Measurements from ENCODE around the gene DCAF15.
A peak's percentile ranks its signal among the peaks of the same experiment; 100 is the strongest.
"Not testable (repeated sequence)": the region's sequence is repeated elsewhere in the genome, so short reads cannot be mapped to it uniquely, and the experiment has no call there.

The DCAF15 gene

DNA sequence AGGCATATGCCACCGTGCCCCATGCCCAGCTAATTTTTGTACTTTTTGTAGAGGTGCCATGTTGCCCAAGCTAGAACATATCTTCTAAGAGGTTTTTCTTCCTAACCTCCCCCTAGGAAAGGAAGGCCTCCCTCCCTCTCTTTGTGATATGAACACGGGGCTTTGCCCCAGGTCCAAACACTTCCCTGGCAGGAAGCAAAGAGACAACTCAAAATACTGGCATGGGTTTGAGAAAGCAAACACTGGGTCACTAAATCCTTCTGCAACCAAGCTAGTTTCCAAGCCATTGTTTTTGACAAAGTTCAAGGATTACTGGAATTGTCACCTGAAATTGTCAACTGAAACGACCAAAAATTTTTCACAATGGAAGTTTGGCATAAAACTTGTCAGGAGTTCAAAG is 37.5 kb upstream of the DCAF15 start:
- Histone ChIP-seq H3K4me2 (no peak overlapping the region), H3K9ac (no peak overlapping the region), H3K27me3 (no peaks in the 10 kb centered on the region), H3K4me3 (no peak overlapping the region), H4K20me1 (no peaks in the 10 kb centered on the region; a peak in 1 of 22 replicates), H3K27ac (no peak overlapping the region), H3K9me3 (replicated peaks in 1 of 11) (no peaks in the 10 kb centered on the region), H3K36me3 (peaks cover 82 to 99% (median 94%) of the 10 kb centered on the region in 11 experiments), H3K4me1 (peaks cover 0 to 15% (median 8%) of the 10 kb centered on the region in 10 experiments; a peak in 12 of 20 replicates)
- no peak for TF ChIP-seq Cebpa-rat (IDR thresholded peaks at IDR 0.05)

DNA sequence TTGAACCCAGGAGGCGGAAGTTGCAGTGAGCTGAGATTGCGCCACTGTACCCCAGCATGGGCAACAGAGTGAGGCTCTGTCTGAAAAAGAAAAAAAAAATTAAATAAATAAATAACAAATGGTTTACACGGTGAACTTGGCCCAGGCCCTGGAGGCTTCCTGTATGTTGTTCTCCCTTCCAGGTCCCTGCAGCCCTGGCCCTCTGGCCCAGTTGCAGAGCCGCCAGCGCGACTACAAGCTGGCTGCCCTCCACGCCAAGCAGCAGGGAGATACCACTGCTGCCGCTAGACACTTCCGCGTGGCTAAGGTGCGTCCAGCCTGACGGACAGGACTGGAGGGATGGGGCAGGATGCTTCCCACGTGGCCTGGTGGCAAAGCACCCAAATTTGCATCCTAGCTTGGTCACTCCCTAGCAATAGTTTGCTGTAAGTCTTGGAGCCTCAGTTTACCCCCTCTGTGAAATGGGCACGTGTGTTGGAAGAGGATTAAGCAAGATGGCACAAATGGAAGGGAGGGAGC is 34.4 kb upstream of the DCAF15 start:
- peaks cover 7 to 16% (median 11%) of the 10 kb centered on the region in 11 experiments; a peak in 21 of 22 replicates for H3K9me3 ChIP-seq (replicated peaks in 1 of 11)
- no peaks in the 10 kb centered on the region; a peak in 1 of 22 replicates for H4K20me1 ChIP-seq
- H3K36me3 ChIP-seq, result peaks cover 91 to 100% (median 97%) of the 10 kb centered on the region in 11 experiments
- H3K9ac ChIP-seq, result no peak overlapping the region
- no peak overlapping the region for H3K4me2 ChIP-seq
- no peak overlapping the region for H3K27ac ChIP-seq
- H3K4me1 ChIP-seq, result no peaks in the 10 kb centered on the region
- H3K4me3 ChIP-seq, result no peak overlapping the region
- no peak for TF ChIP-seq Cebpa-rat (IDR thresholded peaks at IDR 0.05)
- H3K27me3 ChIP-seq, result no peaks in the 10 kb centered on the region

- Histone ChIP-seq H3K4me2 (no peak overlapping the region), H3K9ac (no peak overlapping the region), H3K27me3 (no peaks in the 10 kb centered on the region), H3K36me3 (peaks cover 91 to 100% (median 97%) of the 10 kb centered on the region in 11 experiments), H3K4me1 (no peaks in the 10 kb centered on the region), H3K4me3 (no peak overlapping the region), H3K27ac (no peak overlapping the region), H4K20me1 (no peaks in the 10 kb centered on the region; a peak in 1 of 22 replicates), H3K9me3 (replicated peaks in 1 of 11) (peaks cover 7 to 16% (median 11%) of the 10 kb centered on the region in 11 experiments; a peak in 21 of 22 replicates)
- no peak for TF ChIP-seq Cebpa-rat (IDR thresholded peaks at IDR 0.05)
These were observed 33.4 kb upstream of the DCAF15 start for GRCh38 chr19:13918726-13919411.

GRCh38 chr19:13920524-13920923 is 31.8 kb upstream of the DCAF15 start:
- no peak overlapping the region for H3K4me2 ChIP-seq
- TF ChIP-seq Cebpa-rat (IDR thresholded peaks at IDR 0.05), result no peak
- H3K27me3 ChIP-seq, result no peaks in the 10 kb centered on the region
- no peaks in the 10 kb centered on the region for H3K4me1 ChIP-seq
- H3K36me3 ChIP-seq, result peaks cover 90 to 100% (median 96%) of the 10 kb centered on the region in 11 experiments
- no peak overlapping the region for H3K27ac ChIP-seq
- no peaks in the 10 kb centered on the region; a peak in 1 of 22 replicates for H4K20me1 ChIP-seq
- no peak overlapping the region for H3K9ac ChIP-seq
- peaks cover 7 to 16% (median 11%) of the 10 kb centered on the region in 11 experiments; a peak in 21 of 22 replicates for H3K9me3 ChIP-seq (replicated peaks in 1 of 11)
- no peak overlapping the region for H3K4me3 ChIP-seq

DNA sequence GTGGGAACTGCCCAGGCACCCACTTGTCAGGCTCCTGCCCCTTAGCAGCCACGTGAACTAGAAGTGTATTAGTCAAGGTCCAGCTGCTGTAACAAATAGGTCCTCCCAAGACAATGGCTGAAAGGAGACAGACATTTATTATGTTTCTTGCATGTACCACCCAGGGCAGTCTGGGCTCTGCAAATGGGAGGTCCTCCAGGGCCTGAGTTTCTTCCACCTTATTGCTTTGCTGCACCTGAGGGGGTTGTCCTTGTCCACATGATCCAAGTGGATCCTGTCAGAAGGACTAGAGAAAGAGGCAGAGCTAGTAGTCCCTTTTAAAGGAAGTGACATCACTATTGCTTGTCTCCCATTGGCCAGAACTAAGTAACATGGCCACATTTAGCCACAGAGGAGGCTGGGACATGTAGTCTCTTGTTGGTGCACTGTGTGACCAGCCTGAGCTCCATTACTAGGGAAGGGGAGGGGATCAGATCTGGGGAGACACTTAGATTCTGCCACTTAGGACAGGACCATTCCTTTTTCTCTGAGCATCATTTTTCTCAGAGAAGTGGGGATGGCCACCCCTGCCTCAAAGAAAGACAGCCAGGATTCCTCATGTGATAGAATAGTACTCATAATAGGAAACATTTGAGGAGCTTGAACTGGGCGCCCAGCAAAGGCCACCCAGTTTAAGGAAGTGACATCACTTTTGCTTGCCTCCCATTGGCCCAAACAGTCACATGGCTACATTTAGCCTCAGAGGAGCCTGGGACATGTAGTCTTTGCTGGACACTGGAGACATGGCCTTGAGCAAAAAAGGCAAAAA is 31.2 kb upstream of the DCAF15 start:
- Histone ChIP-seq H3K4me1 (peaks cover 0 to 2% (median under 1%) of the 10 kb centered on the region in 10 experiments; a peak in 8 of 20 replicates), H4K20me1 (no peaks in the 10 kb centered on the region; a peak in 1 of 22 replicates), H3K36me3 (peaks cover 87 to 97% (median 93%) of the 10 kb centered on the region in 11 experiments), H3K9me3 (replicated peaks in 1 of 11) (peaks cover 7 to 16% (median 11%) of the 10 kb centered on the region in 11 experiments; a peak in 21 of 22 replicates), H3K4me2 (no peak overlapping the region), H3K27ac (peak overlapping the region in 1 of 11 experiments; percentile 5; a peak in 1 of 22 replicates), H3K4me3 (no peak overlapping the region), H3K27me3 (no peaks in the 10 kb centered on the region), H3K9ac (no peak overlapping the region)
- TF ChIP-seq Cebpa-rat (IDR thresholded peaks at IDR 0.05), result no peak

GRCh38 chr19:13922118-13922517 is 30.2 kb upstream of the DCAF15 start:
- not testable (repeated sequence) for H4K20me1 ChIP-seq, H3K4me2 ChIP-seq, H3K27ac ChIP-seq, H3K27me3 ChIP-seq, H3K4me3 ChIP-seq, H3K9ac ChIP-seq
- peaks cover 7 to 16% (median 11%) of the 10 kb centered on the region in 11 experiments; a peak in 21 of 22 replicates for H3K9me3 ChIP-seq (replicated peaks in 1 of 11)
- peaks cover 0 to 12% (median 5%) of the 10 kb centered on the region in 10 experiments; a peak in 9 of 20 replicates for H3K4me1 ChIP-seq
- H3K36me3 ChIP-seq, result peaks cover 89 to 97% (median 94%) of the 10 kb centered on the region in 11 experiments

GRCh38 chr19:13923194-13923987 is 28.9 kb upstream of the DCAF15 start:
- Histone ChIP-seq H3K9ac (no peak overlapping the region), H3K36me3 (peaks cover 91 to 96% (median 94%) of the 10 kb centered on the region in 11 experiments), H3K4me2 (no peak overlapping the region), H3K9me3 (replicated peaks in 1 of 11) (peaks cover 7 to 16% (median 11%) of the 10 kb centered on the region in 11 experiments; a peak in 21 of 22 replicates), H4K20me1 (peaks cover 0 to 6% (median 0%) of the 10 kb centered on the region in 11 experiments; a peak in 2 of 22 replicates), H3K27ac (no peak overlapping the region), H3K4me1 (peaks cover 0 to 15% (median 6%) of the 10 kb centered on the region in 10 experiments; a peak in 9 of 20 replicates), H3K27me3 (no peaks in the 10 kb centered on the region), H3K4me3 (no peak overlapping the region)
- TF ChIP-seq Cebpa-rat (IDR thresholded peaks at IDR 0.05), result no peak

DNA sequence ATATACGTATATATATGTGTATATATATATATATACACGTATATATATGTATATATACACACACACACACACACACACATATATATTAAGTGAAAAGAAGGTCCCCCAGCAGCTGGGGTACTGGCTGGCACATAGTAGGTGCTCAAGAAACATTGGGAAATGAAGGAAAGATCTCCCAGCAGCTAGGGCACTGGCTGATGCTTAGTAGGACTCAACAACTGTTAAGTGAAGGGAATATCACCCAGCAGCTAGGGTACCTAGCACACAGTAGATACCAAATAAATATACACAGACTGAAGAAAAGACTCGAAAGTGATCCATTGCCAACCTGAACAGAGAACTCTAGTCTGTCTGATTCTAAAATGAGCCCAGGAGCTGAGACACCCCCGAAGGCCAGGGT is 26.3 kb upstream of the DCAF15 start:
- Histone ChIP-seq H3K4me1 (peaks cover 0 to 15% (median 6%) of the 10 kb centered on the region in 10 experiments; a peak in 10 of 20 replicates), H3K27me3 (no peaks in the 10 kb centered on the region), H3K9me3 (replicated peaks in 1 of 11) (peaks cover under 1 to 6% (median 4%) of the 10 kb centered on the region in 11 experiments; a peak in 21 of 22 replicates), H3K4me3 (no peak overlapping the region), H3K36me3 (peaks cover 75 to 90% (median 82%) of the 10 kb centered on the region in 11 experiments), H3K27ac (peak overlapping the region in 2 of 11 experiments; percentile 20 to 32; a peak in 2 of 22 replicates), H3K9ac (no peak overlapping the region), H3K4me2 (peak overlapping the region in 5 of 11 experiments; percentile 22 to 63 (median 57); a peak in 7 of 22 replicates), H4K20me1 (peaks cover 0 to 13% (median 0%) of the 10 kb centered on the region in 11 experiments; a peak in 4 of 22 replicates)
- TF ChIP-seq Cebpa-rat (IDR thresholded peaks at IDR 0.05), result no peak

Data from BLaER1 treated with 17β-estradiol and CSF1 and Interleukin-3, amounts not matched to agents 10 nM and 100 nM (cell line).